HCT116 (cell line): ENCODE data around the gene EEF1AKMT4. TPM values are rescaled to one million over a fixed set of nuclear protein-coding genes. Genes with fewer than 3 reads are reported as not detected.

Source experiments
- ATAC-seq: fragments of 200-7000 bp; cut with Tn5 transposase; 2 replicates; pipeline ENCODE4 v1.9.1; 2020; ENCODE audit warnings: mild to moderate bottlenecking, moderate library complexity
- BruUV-seq: library from RNA; stranded (reverse); fragments of 400-500 nt; replicated peaks from 2 replicates; lab custom pipeline; 2021; lab: Mats Ljungman, UMichigan
- CTCF ChIA-PET: fragments of 300-600 bp; sonication (Branson Sonifier 250); formaldehyde crosslinking; loops from one replicate; lab custom pipeline; 2021; ENCODE audit warnings: antibody characterized with exemption; lab: Charles Lee
- POLR2A ChIA-PET: fragments of 300-600, 350-600 bp; sonication (Branson Sonifier 250); formaldehyde crosslinking; loops from one replicate; lab custom pipeline; 2021; ENCODE audit warnings: antibody characterized with exemption; lab: Charles Lee
- RAD21 ChIA-PET, 2 experiments: fragments of 300-600 bp; sonication (Branson Sonifier 250); formaldehyde crosslinking; loops; one replicate each; lab custom pipeline; 2023; ENCODE audit warnings: low total read pairs in 2 of 2; ENCODE audit not compliant: uncharacterized antibody in 2 of 2, unreplicated experiment in 2 of 2, low non-redundant PET in 1 of 2; lab: Charles Lee
- DNase-seq: peaks from one replicate; pipeline ENCODE4 v3.0.0-alpha.2; 2010; ENCODE audit warnings: low read depth, low spot score
- H2AFZ ChIP-seq: fragments of 200-600 bp; shearing (Covaris generic), sonication (generic); 2 replicates; pipeline ENCODE4 v1.6.1; 2017; ENCODE audit warnings: low read depth, mixed run types, mixed read lengths, antibody characterized with exemption, low read length; ENCODE audit not compliant: poor library complexity, severe bottlenecking
- H3K27ac ChIP-seq: 2 replicates; pipeline ENCODE4 v1.5.1; 2012; ENCODE audit warnings: low read depth, low read length
- H3K27me3 ChIP-seq: fragments of 200-600 bp; sonication (generic); 2 replicates; pipeline ENCODE4 v1.6.1; 2016; ENCODE audit warnings: mixed run types, low read length, mixed read lengths; ENCODE audit not compliant: insufficient read depth
- H3K36me3 ChIP-seq, 2 experiments: fragments of 200-500 bp in 1 of 2; fragments of 200-600 bp in 1 of 2; sonication (Bioruptor generic) in 1 of 2; sonication (generic) in 1 of 2; 2 replicates each; pipeline versions ENCODE4 v1.5.1 to v1.6.1; 2014 to 2016; ENCODE audit warnings: low read length in 2 of 2, inconsistent platforms in 1 of 2, mixed read lengths in 1 of 2, mixed run types in 1 of 2; ENCODE audit not compliant: insufficient read depth in 2 of 2, control insufficient read depth in 1 of 2
- H3K4me1 ChIP-seq, 2 experiments: fragments of 200-600 bp in 1 of 2; sonication (generic) in 1 of 2; 2 replicates each; pipeline versions ENCODE4 v1.5.1 to v1.6.1; 2012 to 2017; ENCODE audit warnings: low read length in 2 of 2, inconsistent platforms in 1 of 2, mild to moderate bottlenecking in 1 of 2, mixed read lengths in 1 of 2, mixed run types in 1 of 2, moderate library complexity in 1 of 2; ENCODE audit not compliant: insufficient read depth in 2 of 2, control insufficient read depth in 1 of 2
- H3K4me2 ChIP-seq: fragments of 200-600 bp; sonication (generic); 2 replicates; pipeline ENCODE4 v1.6.1; 2017; ENCODE audit warnings: mixed run types, low read length, mixed read lengths
- H3K4me3 ChIP-seq, 2 experiments: fragments of 200-600 bp in 1 of 2; sonication (generic) in 1 of 2; replicated peaks in 1 of 2; 2 replicates each; pipeline ENCODE4 v1.5.1; 2011 to 2016; ENCODE audit warnings: low read length in 2 of 2, control low read depth in 1 of 2, low read depth in 1 of 2, mild to moderate bottlenecking in 1 of 2, mixed read lengths in 1 of 2, mixed run types in 1 of 2
- H3K79me2 ChIP-seq: fragments of 200-600 bp; sonication (generic); 2 replicates; pipeline ENCODE4 v1.6.1; 2017; ENCODE audit warnings: mild to moderate bottlenecking, mixed run types, low read length, moderate library complexity, mixed read lengths; ENCODE audit not compliant: insufficient read depth
- H3K9ac ChIP-seq: fragments of 200-600 bp; sonication (generic); 2 replicates; pipeline ENCODE4 v1.6.1; 2016; ENCODE audit warnings: low read length, mixed read lengths
- H3K9me2 ChIP-seq: fragments of 200-600 bp; sonication (generic), shearing (Covaris generic); 2 replicates; pipeline ENCODE4 v1.6.1; 2017; ENCODE audit warnings: mixed run types, mild to moderate bottlenecking, moderate library complexity; ENCODE audit not compliant: insufficient read depth
- H3K9me3 ChIP-seq, 2 experiments: fragments of 200-500 bp in 1 of 2; fragments of 200-600 bp in 1 of 2; sonication (Bioruptor generic) in 1 of 2; sonication (generic) in 1 of 2; 2 replicates each; pipeline ENCODE4 v1.6.1; 2014 to 2017; ENCODE audit warnings: low read length in 2 of 2, mixed read lengths in 2 of 2, inconsistent platforms in 1 of 2, low read depth in 1 of 2, mild to moderate bottlenecking in 1 of 2, mixed run types in 1 of 2, moderate library complexity in 1 of 2; ENCODE audit not compliant: control insufficient read depth in 1 of 2, insufficient read depth in 1 of 2
- H4K20me1 ChIP-seq: fragments of 200-600 bp; sonication (generic), shearing (Covaris generic); 2 replicates; pipeline ENCODE4 v1.6.1; 2017; ENCODE audit warnings: mixed run types, mild to moderate bottlenecking, moderate library complexity; ENCODE audit not compliant: insufficient read depth
- ATF3 ChIP-seq: IDR thresholded peaks from 2 replicates; pipeline ENCODE4 v1.6.1; 2012
- CBX3 ChIP-seq: IDR thresholded peaks from 2 replicates; pipeline ENCODE4 v1.6.1; 2012; ENCODE audit warnings: low read depth
- EGR1 ChIP-seq: IDR thresholded peaks from 2 replicates; pipeline ENCODE4 v1.6.1; 2012; ENCODE audit warnings: low read depth
- ELF1 ChIP-seq: IDR thresholded peaks from 2 replicates; pipeline ENCODE4 v1.6.1; 2012; ENCODE audit warnings: low read depth, borderline replicate concordance
- FOSL1 ChIP-seq: IDR thresholded peaks from 2 replicates; pipeline ENCODE4 v1.6.1; 2012; ENCODE audit warnings: low read depth
- JUND ChIP-seq: IDR thresholded peaks from 2 replicates; pipeline ENCODE4 v1.6.1; 2012
- POLR2A ChIP-seq: IDR thresholded peaks from 2 replicates; pipeline ENCODE4 v1.7.0; 2011; ENCODE audit warnings: borderline replicate concordance; ENCODE audit not compliant: insufficient read depth, insufficient read length; ENCODE audit errors: extremely low read depth
- SRF ChIP-seq: IDR thresholded peaks from 2 replicates; pipeline ENCODE4 v1.6.1; 2012; ENCODE audit warnings: low read depth
- TCF7L2 ChIP-seq: IDR thresholded peaks from 2 replicates; pipeline ENCODE4 v1.7.0; 2011; ENCODE audit warnings: borderline replicate concordance, inconsistent platforms; ENCODE audit not compliant: insufficient read depth, insufficient read length; ENCODE audit errors: extremely low read depth
- ZBTB33 ChIP-seq: IDR thresholded peaks from 2 replicates; pipeline ENCODE4 v1.6.1; 2011; ENCODE audit warnings: mild to moderate bottlenecking, low read length, moderate library complexity; ENCODE audit not compliant: insufficient replicate concordance; ENCODE audit errors: extremely low read depth
- ZNF274 ChIP-seq: fragments of 200-500 bp; sonication (Bioruptor generic); IDR thresholded peaks from 2 replicates; pipeline ENCODE4 v1.6.1; 2014; ENCODE audit warnings: mild to moderate bottlenecking, low read depth, low read length, inconsistent platforms
- intact Hi-C: fragments of 100-400 bp; cut with micrococcal nuclease; formaldehyde crosslinking; loops from 2 replicates; pipeline ENCODE4 v1.10.0; 2022
- total RNA-seq: library from RNA; stranded (reverse); gene quantifications from one replicate; pipeline ENCODE4 v1.2.1, GENCODE V29; 2021; ENCODE audit not compliant: unreplicated experiment

EEF1AKMT4 gene
- total RNA-seq, 1 experiment from 2014 or later = 10.5 TPM

GRCh38 chr3:184277366-184277765 lies 27.9 kb downstream of the EEF1AKMT4 start:
- TF ChIP-seq TCF7L2 (no peak), POLR2A (no peak), EGR1 (no peak), CBX3 (no peak), ZNF274 (no peak), FOSL1 (no peak), SRF (no peak), ELF1 (no peak), ATF3 (no peak), ZBTB33 (no peak), JUND (no peak)
- TF ChIP-seq, all 23 proteins: peak for 0
- Histone ChIP-seq H3K4me2 (no peak overlapping the region), H3K9me3 (no peaks in the 10 kb centered on the region), H3K9ac (no peak overlapping the region), H3K4me3 (no peak overlapping the region), H3K27me3 (no peaks in the 10 kb centered on the region), H3K27ac (no peak overlapping the region), H3K4me1 (no peaks in the 10 kb centered on the region), H3K36me3 (no peaks in the 10 kb centered on the region), H3K9me2 (no peaks in the 10 kb centered on the region), H3K79me2 (no peaks in the 10 kb centered on the region), H2AFZ (no peak overlapping the region), H4K20me1 (no peaks in the 10 kb centered on the region)
- ChIA-PET RAD21 (no interaction called here), POLR2A (no interaction called here), CTCF (no interaction called here)
- no peak for DNase-seq
- BruUV-seq = no TSS peak
- intact Hi-C loops = no loop called here
- no peak; the same call in 1 of the 2 replicates for ATAC-seq
